Transverse colon (tissue), 4 donors: ENCODE data around the gene NAGLU. TPM values are rescaled to one million over a fixed set of nuclear protein-coding genes. Genes with fewer than 3 reads are reported as not detected.

Experiments used
- DNase-seq: peaks from one replicate; pipeline ENCODE4 v3.0.0-alpha.2; 2019
- H3K27ac ChIP-seq, 4 donors: fragments of 200-600 bp; sonication (generic); 2 replicates each; pipeline ENCODE4 v1.5.1; 2016 to 2018; ENCODE audit warnings: inconsistent platforms in 4 of 4
- H3K27me3 ChIP-seq: fragments of 200-600 bp; sonication (generic); 2 replicates; pipeline ENCODE4 v1.5.1; 2017; ENCODE audit warnings: inconsistent platforms
- H3K36me3 ChIP-seq, 4 donors: fragments of 200-600 bp; sonication (generic); 2 replicates each; pipeline ENCODE4 v1.5.1; 2017 to 2019; ENCODE audit warnings: inconsistent platforms in 4 of 4
- H3K4me1 ChIP-seq, 4 donors: fragments of 200-600 bp; sonication (generic); 2 replicates each; pipeline ENCODE4 v1.5.1; 2017 to 2020; ENCODE audit warnings: inconsistent platforms in 4 of 4
- H3K4me3 ChIP-seq, 4 donors: fragments of 200-600 bp; sonication (generic); 1 replicate in 1 of 4; 2 replicates in 3 of 4; pipeline versions ENCODE4 v1.5.1 to v1.6.1; 2017 to 2019; ENCODE audit warnings: inconsistent platforms in 4 of 4
- H3K9me3 ChIP-seq, 2 donors: fragments of 200-600 bp; sonication (generic); 2 replicates each; pipeline ENCODE4 v1.5.1; 2017 to 2019; ENCODE audit warnings: inconsistent platforms in 2 of 2
- EP300 ChIP-seq: sonication (generic); formaldehyde crosslinking; IDR thresholded peaks from one replicate; pipeline ENCODE4 v1.6.1; 2017; ENCODE audit warnings: antibody characterized with exemption, low read depth
- POLR2A ChIP-seq: fragments of 450-650 bp; IDR thresholded peaks from one replicate; pipeline ENCODE4 v1.6.1; 2016; ENCODE audit warnings: antibody characterized with exemption, mild to moderate bottlenecking, moderate library complexity
- POLR2AphosphoS5 ChIP-seq, 3 donors: sonication (generic); formaldehyde crosslinking; IDR thresholded peaks; one replicate each; pipeline ENCODE4 v1.6.1; 2016; ENCODE audit warnings: antibody characterized with exemption in 3 of 3
- WGBS, 2 donors: methylation state at CpG; one replicate each; pipeline ENCODE4 v1.1.5; 2018; ENCODE audit warnings: low coverage in 1 of 2; 5-methylcytosine and 5-hydroxymethylcytosine counted together
- in situ Hi-C, 4 donors: fragments of 200-750 bp; cut with MboI; loops; one replicate each; pipeline versions ENCODE4 v1.15.0 to v1.15.1; 2017; ENCODE audit warnings: low sequenced_read_pairs in 3 of 4, low pct_ligation_motif_present in 1 of 4, low pct_unique_long_range_greater_than_20kb in 1 of 4
- intact Hi-C: fragments of 100-400 bp; cut with DNase I; formaldehyde crosslinking; loops from one replicate; pipeline ENCODE4 v1.15.1; 2023; ENCODE audit warnings: low total_unique reads
- total RNA-seq, 4 donors: library from RNA; depleted of rRNA; stranded (reverse); fragments of >200 nt; gene quantifications; one replicate each; pipeline ENCODE4 v1.1.0, GENCODE V29; 2016
- TF ChIP-seq, protein P1 (sequence below), 5 experiments: fragments of 200-600 bp in 3 of 5; fragments of 450-650 bp in 2 of 5; sonication (generic) in 3 of 5; IDR thresholded peaks; 1 replicate in 2 of 5; 2 replicates in 3 of 5; pipeline ENCODE4 v1.5.1; 2016 to 2017; ENCODE audit warnings: antibody characterized with exemption in 5 of 5, inconsistent platforms in 3 of 5, mild to moderate bottlenecking in 2 of 5, moderate library complexity in 1 of 5

The NAGLU gene
- total RNA-seq, 4 donors from 2014 or later, result 35.4 to 95.7 (median 66.2) TPM

DNA sequence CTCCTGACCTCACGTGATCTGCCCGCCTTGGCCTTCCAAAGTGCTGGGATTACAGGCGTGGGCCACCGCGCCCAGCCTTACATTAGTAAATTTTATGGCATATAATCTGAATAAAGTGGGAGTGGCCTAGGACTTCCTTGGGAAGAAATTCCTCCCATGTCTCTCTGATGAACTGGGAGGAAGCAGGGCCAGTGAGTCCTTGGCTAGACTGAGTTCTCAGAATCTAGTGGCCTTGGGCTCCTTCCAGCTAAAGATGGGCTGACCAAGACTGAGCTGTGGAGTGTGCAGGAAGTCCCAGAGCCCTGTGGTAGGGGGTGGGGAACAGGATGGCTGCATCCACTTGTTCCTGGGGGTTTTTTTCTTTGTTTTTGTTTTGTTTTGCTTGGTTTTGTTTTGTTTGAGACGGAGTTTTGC is 10.0 kb upstream of the NAGLU start:
- intact Hi-C loops (loop anchor here (5.0 to 10.0 kb wide), 2 partner anchors 101 to 204 kb away; partner anchors contain the start of gene CAVIN1), in situ Hi-C loops (loop anchor here in 2 of 4 donors (5.0 to 10.0 kb wide), 3 partner anchors 91 to 204 kb away; no protein-coding TSS in a partner anchor)
- H3K27ac ChIP-seq, result peak overlapping the region; percentile 60 to 72 (median 70)

GRCh38 chr17:42527932-42528331 is 8.1 kb upstream of the NAGLU start:
- Histone ChIP-seq H3K27ac (no peak overlapping the region), H3K36me3 (no peaks in the 10 kb centered on the region), H3K4me3 (no peak overlapping the region), H3K9me3 (no peaks in the 10 kb centered on the region), H3K27me3 (no peaks in the 10 kb centered on the region), H3K4me1 (peaks cover 15 to 49% (median 30%) of the 10 kb centered on the region in 4 donors)
- no peak for DNase-seq
- intact Hi-C loops, result loop anchor here (5.0 to 10.0 kb wide), 2 partner anchors 103 to 206 kb away; partner anchors contain the start of gene CAVIN1
- WGBS, 2 donors, result 93% methylated on average over 6 of the region's 6 CpGs; no CpG with 5 or more reads in 1 of the 2 donors
- in situ Hi-C loops, result loop anchor here in 2 of 4 donors (5.0 to 10.0 kb wide), 3 partner anchors 93 to 206 kb away; no protein-coding TSS in a partner anchor
- TF ChIP-seq POLR2A (no peak), EP300 (no peak), POLR2AphosphoS5 (IDR thresholded peaks at IDR 0.05) (no peak)
- TF ChIP-seq, protein P1, sequence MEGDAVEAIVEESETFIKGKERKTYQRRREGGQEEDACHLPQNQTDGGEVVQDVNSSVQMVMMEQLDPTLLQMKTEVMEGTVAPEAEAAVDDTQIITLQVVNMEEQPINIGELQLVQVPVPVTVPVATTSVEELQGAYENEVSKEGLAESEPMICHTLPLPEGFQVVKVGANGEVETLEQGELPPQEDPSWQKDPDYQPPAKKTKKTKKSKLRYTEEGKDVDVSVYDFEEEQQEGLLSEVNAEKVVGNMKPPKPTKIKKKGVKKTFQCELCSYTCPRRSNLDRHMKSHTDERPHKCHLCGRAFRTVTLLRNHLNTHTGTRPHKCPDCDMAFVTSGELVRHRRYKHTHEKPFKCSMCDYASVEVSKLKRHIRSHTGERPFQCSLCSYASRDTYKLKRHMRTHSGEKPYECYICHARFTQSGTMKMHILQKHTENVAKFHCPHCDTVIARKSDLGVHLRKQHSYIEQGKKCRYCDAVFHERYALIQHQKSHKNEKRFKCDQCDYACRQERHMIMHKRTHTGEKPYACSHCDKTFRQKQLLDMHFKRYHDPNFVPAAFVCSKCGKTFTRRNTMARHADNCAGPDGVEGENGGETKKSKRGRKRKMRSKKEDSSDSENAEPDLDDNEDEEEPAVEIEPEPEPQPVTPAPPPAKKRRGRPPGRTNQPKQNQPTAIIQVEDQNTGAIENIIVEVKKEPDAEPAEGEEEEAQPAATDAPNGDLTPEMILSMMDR (IDR thresholded peaks at IDR 0.05), result no peak

More for the DNA sequence above, 10.0 kb upstream of the NAGLU start:
- no peaks in the 10 kb centered on the region for H3K27me3 ChIP-seq
- no peak overlapping the region for H3K4me3 ChIP-seq
- peak; percentile 49 for DNase-seq
- TF ChIP-seq POLR2A, result no peak
- peak in 1 of 3 donors; percentile 7 for TF ChIP-seq POLR2AphosphoS5 (IDR thresholded peaks at IDR 0.05)
- no peaks in the 10 kb centered on the region for H3K9me3 ChIP-seq
- H3K36me3 ChIP-seq, result no peaks in the 10 kb centered on the region
- 20 to 52% methylated on average over 1 to 6 of the region's 6 CpGs for WGBS, 2 donors
- peaks cover 29 to 57% (median 38%) of the 10 kb centered on the region in 4 donors for H3K4me1 ChIP-seq

GRCh38 chr17:42529061-42529460 is 7.0 kb upstream of the NAGLU start:
- DNase-seq, result no peak
- peaks cover 13 to 47% (median 29%) of the 10 kb centered on the region in 4 donors for H3K4me1 ChIP-seq
- H3K9me3 ChIP-seq, result no peaks in the 10 kb centered on the region
- intact Hi-C loops (loop anchor here (5.0 to 10.0 kb wide), 2 partner anchors 104 to 207 kb away; partner anchors contain the start of gene CAVIN1), in situ Hi-C loops (loop anchor here in 2 of 4 donors (5.0 to 10.0 kb wide), 3 partner anchors 94 to 207 kb away; no protein-coding TSS in a partner anchor)
- H3K27me3 ChIP-seq, result no peaks in the 10 kb centered on the region
- TF ChIP-seq POLR2A, result no peak
- TF ChIP-seq POLR2AphosphoS5 (IDR thresholded peaks at IDR 0.05), result no peak
- TF ChIP-seq EP300, result no peak
- TF ChIP-seq, protein P1 (IDR thresholded peaks at IDR 0.05), result no peak
- H3K4me3 ChIP-seq, result no peak overlapping the region
- WGBS, 2 donors, result 58 to 60% methylated on average over 1 to 3 of the region's 3 CpGs
- H3K36me3 ChIP-seq, result no peaks in the 10 kb centered on the region
- H3K27ac ChIP-seq, result no peak overlapping the region

GRCh38 chr17:42530952-42531454 is 5.0 kb upstream of the NAGLU start:
- Histone ChIP-seq H3K27ac (peak overlapping the region; percentile 83 to 92 (median 90)), H3K4me3 (no peak overlapping the region), H3K27me3 (no peaks in the 10 kb centered on the region), H3K36me3 (no peaks in the 10 kb centered on the region), H3K4me1 (peaks cover 21 to 53% (median 34%) of the 10 kb centered on the region in 4 donors), H3K9me3 (no peaks in the 10 kb centered on the region)
- no peak for TF ChIP-seq EP300
- TF ChIP-seq POLR2AphosphoS5 (IDR thresholded peaks at IDR 0.05), result no peak
- TF ChIP-seq, protein P1 (IDR thresholded peaks at IDR 0.05), result no peak
- no peak for TF ChIP-seq POLR2A
- intact Hi-C loops (no loop called here), in situ Hi-C loops (no loop called here)
- WGBS, 2 donors, result 40 to 86% methylated on average over 1 to 2 of the region's 2 CpGs
- no peak for DNase-seq
